Endodermal cell (in vitro differentiated cells): Measurements from ENCODE around the gene GP2. TPM values are rescaled to one million over a fixed set of nuclear protein-coding genes. Genes with fewer than 3 reads are reported as not detected.

Source experiments
- DNase-seq: peaks from one replicate; pipeline ENCODE4 v3.0.0-alpha.2; 2017
- H3K27ac ChIP-seq: 2 replicates; pipeline ENCODE4 v1.5.1; 2013; ENCODE audit warnings: mild to moderate bottlenecking, low read depth, low read length, moderate library complexity
- H3K27me3 ChIP-seq: 2 replicates; pipeline ENCODE4 v1.6.1; 2013; ENCODE audit warnings: mild to moderate bottlenecking, low read length, moderate library complexity; ENCODE audit not compliant: insufficient read depth, control insufficient read depth, poor library complexity, severe bottlenecking
- H3K36me3 ChIP-seq: 2 replicates; pipeline ENCODE4 v1.7.0; 2013; ENCODE audit warnings: mild to moderate bottlenecking, low read length, moderate library complexity; ENCODE audit not compliant: control insufficient read depth, insufficient read depth
- H3K4me1 ChIP-seq: one replicate; pipeline ENCODE4 v1.7.0; 2013; ENCODE audit warnings: low read length; ENCODE audit not compliant: control insufficient read depth, insufficient read depth
- H3K4me3 ChIP-seq: 2 replicates; pipeline ENCODE4 v1.5.1; 2013; ENCODE audit warnings: mild to moderate bottlenecking, low read length, moderate library complexity
- H3K9ac ChIP-seq: 2 replicates; pipeline ENCODE4 v1.6.1; 2013; ENCODE audit warnings: mild to moderate bottlenecking, low read length, moderate library complexity; ENCODE audit not compliant: poor library complexity, severe bottlenecking; ENCODE audit errors: extremely low read depth
- H3K9me3 ChIP-seq: 2 replicates; pipeline ENCODE4 v1.6.1; 2013; ENCODE audit warnings: mild to moderate bottlenecking, low read length, moderate library complexity; ENCODE audit not compliant: control insufficient read depth
- H3K27ac Mint-ChIP-seq: 2 replicates; pipeline ENCODE4 v1.8.0; 2020; ENCODE audit warnings: mixed read lengths
- H3K27me3 Mint-ChIP-seq: 2 replicates; pipeline ENCODE4 v1.8.0; 2021; ENCODE audit warnings: mild to moderate bottlenecking, mixed read lengths; ENCODE audit not compliant: insufficient read depth
- H3K36me3 Mint-ChIP-seq: 2 replicates; pipeline ENCODE4 v1.8.0; 2020; ENCODE audit warnings: low read depth, mixed read lengths
- H3K4me1 Mint-ChIP-seq: 2 replicates; pipeline ENCODE4 v1.8.0; 2020; ENCODE audit warnings: mixed read lengths
- H3K4me3 Mint-ChIP-seq: 2 replicates; pipeline ENCODE4 v1.8.0; 2020; ENCODE audit warnings: mild to moderate bottlenecking, moderate library complexity, mixed read lengths
- H3K9me3 Mint-ChIP-seq: 2 replicates; pipeline ENCODE4 v1.8.0; 2020; ENCODE audit warnings: mild to moderate bottlenecking, mixed read lengths
- CTCF ChIP-seq: fragments of 200-600 bp; sonication (generic); conservative IDR thresholded peaks from 2 replicates; pipeline ENCODE4 v1.5.0; 2021; ENCODE audit warnings: antibody characterized with exemption, mild to moderate bottlenecking
- WGBS, 2 experiments: methylation state at CpG; one replicate each; pipeline versions ENCODE4 v1.1.5 to v1.1.7; 2013; ENCODE audit warnings: missing lambda C conversion rate in 2 of 2, mixed read lengths in 1 of 2; ENCODE audit not compliant: insufficient coverage in 1 of 2, insufficient read length in 1 of 2; 5-methylcytosine and 5-hydroxymethylcytosine counted together
- total RNA-seq, 2 donors: library from RNA; stranded (reverse); fragmentation: NEBNext Ultra II Directional in 1 of 2; extraction: Animal tissue kit (Norgen Biotek cat#: 25700) in 1 of 2; gene quantifications; 2 replicates in 1 of 2; 3 replicates in 1 of 2; pipeline ENCODE4 v1.2.1, GENCODE V29; 2021

GP2 gene
- total RNA-seq, 2 donors from 2014 or later = not detected

- no peak overlapping the region for H3K9ac ChIP-seq
- no peaks in the 10 kb centered on the region for H3K27me3 ChIP-seq
- no peak overlapping the region for H3K4me3 ChIP-seq
- DNase-seq = no peak
- H3K9me3 ChIP-seq = no peaks in the 10 kb centered on the region
- H3K36me3 ChIP-seq = no peaks in the 10 kb centered on the region
- peaks cover 3% of the 10 kb centered on the region for H3K4me1 ChIP-seq
- no peak overlapping the region for H3K4me3 Mint-ChIP-seq
- H3K36me3 Mint-ChIP-seq = no peaks in the 10 kb centered on the region
- H3K9me3 Mint-ChIP-seq = no peaks in the 10 kb centered on the region
- no peak overlapping the region for H3K27ac ChIP-seq
- peaks cover 14% of the 10 kb centered on the region for H3K4me1 Mint-ChIP-seq
- no peak overlapping the region for H3K27ac Mint-ChIP-seq
- peaks cover 5% of the 10 kb centered on the region for H3K27me3 Mint-ChIP-seq
- no peak for TF ChIP-seq CTCF
- WGBS, 2 experiments = 88 to 93% methylated on average over 3 to 5 of the region's 5 CpGs
Measured at GRCh38 chr16:20331635-20332034, 4.3 kb upstream of the GP2 start.

GRCh38 chr16:20329392-20330138 is 2.3 kb upstream of the GP2 start:
- Mint-ChIP-seq H3K4me1 (peaks cover 31% of the 10 kb centered on the region), H3K9me3 (no peaks in the 10 kb centered on the region), H3K4me3 (no peak overlapping the region), H3K27ac (no peak overlapping the region), H3K27me3 (peaks cover 5% of the 10 kb centered on the region), H3K36me3 (no peaks in the 10 kb centered on the region)
- no peak for DNase-seq
- no peaks in the 10 kb centered on the region for H3K36me3 ChIP-seq
- no peaks in the 10 kb centered on the region for H3K9me3 ChIP-seq
- peaks cover 11% of the 10 kb centered on the region for H3K4me1 ChIP-seq
- TF ChIP-seq CTCF = no peak
- no peak overlapping the region for H3K4me3 ChIP-seq
- H3K9ac ChIP-seq = no peak overlapping the region
- 86 to 91% methylated on average over 3 to 5 of the region's 5 CpGs for WGBS, 2 experiments
- no peaks in the 10 kb centered on the region for H3K27me3 ChIP-seq
- H3K27ac ChIP-seq = no peak overlapping the region

- no peak overlapping the region for H3K4me3 Mint-ChIP-seq
- H3K4me1 Mint-ChIP-seq = peaks cover 31% of the 10 kb centered on the region
- Histone ChIP-seq H3K36me3 (no peaks in the 10 kb centered on the region), H3K4me3 (no peak overlapping the region), H3K27ac (no peak overlapping the region), H3K27me3 (no peaks in the 10 kb centered on the region), H3K9ac (no peak overlapping the region), H3K4me1 (peaks cover 9% of the 10 kb centered on the region), H3K9me3 (no peaks in the 10 kb centered on the region)
- no peaks in the 10 kb centered on the region for H3K9me3 Mint-ChIP-seq
- WGBS, 2 experiments = 58 to 74% methylated on average over 3 of the region's 3 CpGs
- TF ChIP-seq CTCF = no peak
- peaks cover 15% of the 10 kb centered on the region for H3K27me3 Mint-ChIP-seq
- H3K27ac Mint-ChIP-seq = no peak overlapping the region
- DNase-seq = peak; percentile 69
- H3K36me3 Mint-ChIP-seq = no peaks in the 10 kb centered on the region
Measured at GRCh38 chr16:20326321-20326720, 992 bp downstream of the GP2 start.
